Endothelial cell (in vitro differentiated cells): ENCODE measurements around the gene RERE. TPM values are rescaled to one million over a fixed set of nuclear protein-coding genes. Genes with fewer than 3 reads are reported as not detected.

ENCODE experiments used
- DNase-seq: peaks from one replicate; pipeline ENCODE4 v3.0.0; 2021; ENCODE audit warnings: low spot score
- H3K27ac Mint-ChIP-seq: one replicate; pipeline ENCODE4 v1.8.0; 2021; ENCODE audit warnings: mixed read lengths, inconsistent platforms; ENCODE audit not compliant: unreplicated experiment
- H3K27me3 Mint-ChIP-seq: one replicate; pipeline ENCODE4 v1.8.0; 2021; ENCODE audit warnings: mild to moderate bottlenecking, moderate library complexity, mixed read lengths, inconsistent platforms; ENCODE audit not compliant: unreplicated experiment
- H3K36me3 Mint-ChIP-seq: one replicate; pipeline ENCODE4 v1.8.0; 2021; ENCODE audit warnings: mild to moderate bottlenecking, low read depth, mixed read lengths, inconsistent platforms; ENCODE audit not compliant: unreplicated experiment
- H3K4me1 Mint-ChIP-seq: one replicate; pipeline ENCODE4 v1.8.0; 2021; ENCODE audit warnings: mild to moderate bottlenecking, mixed read lengths, inconsistent platforms; ENCODE audit not compliant: unreplicated experiment
- H3K4me3 Mint-ChIP-seq: one replicate; pipeline ENCODE4 v1.8.0; 2021; ENCODE audit warnings: mild to moderate bottlenecking, mixed read lengths, inconsistent platforms; ENCODE audit not compliant: unreplicated experiment
- H3K9me3 Mint-ChIP-seq: one replicate; pipeline ENCODE4 v1.8.0; 2021; ENCODE audit warnings: mixed read lengths, inconsistent platforms; ENCODE audit not compliant: unreplicated experiment
- CTCF ChIP-seq: fragments of 200-600 bp; sonication (generic); IDR thresholded peaks from one replicate; pipeline ENCODE4 v1.5.0; 2021; ENCODE audit warnings: antibody characterized with exemption; ENCODE audit not compliant: unreplicated experiment
- total RNA-seq: library from RNA; stranded (reverse); fragmentation: NEBNext Ultra II Directional; extraction: Animal tissue kit (Norgen Biotek cat#: 25700); gene quantifications from one replicate; pipeline ENCODE4 v1.2.1, GENCODE V29; 2021; ENCODE audit not compliant: unreplicated experiment

The RERE gene
- total RNA-seq, 1 donor from 2014 or later = 115 TPM

GRCh38 chr1:8807004-8807403 lies 10.4 kb downstream of the RERE start:
- H3K4me1 Mint-ChIP-seq = peaks cover 6% of the 10 kb centered on the region
- no peaks in the 10 kb centered on the region for H3K9me3 Mint-ChIP-seq
- H3K27ac Mint-ChIP-seq = no peak overlapping the region
- no peak for TF ChIP-seq CTCF
- H3K27me3 Mint-ChIP-seq = peaks cover 3% of the 10 kb centered on the region
- no peak overlapping the region for H3K4me3 Mint-ChIP-seq
- DNase-seq = no peak
- H3K36me3 Mint-ChIP-seq = no peaks in the 10 kb centered on the region

GRCh38 chr1:8800416-8800815 lies 17.0 kb downstream of the RERE start:
- H3K4me3 Mint-ChIP-seq = no peak overlapping the region
- no peaks in the 10 kb centered on the region for H3K36me3 Mint-ChIP-seq
- DNase-seq = no peak
- H3K27ac Mint-ChIP-seq = no peak overlapping the region
- no peaks in the 10 kb centered on the region for H3K9me3 Mint-ChIP-seq
- TF ChIP-seq CTCF = no peak
- H3K4me1 Mint-ChIP-seq = peaks cover 17% of the 10 kb centered on the region
- H3K27me3 Mint-ChIP-seq = no peaks in the 10 kb centered on the region

DNA sequence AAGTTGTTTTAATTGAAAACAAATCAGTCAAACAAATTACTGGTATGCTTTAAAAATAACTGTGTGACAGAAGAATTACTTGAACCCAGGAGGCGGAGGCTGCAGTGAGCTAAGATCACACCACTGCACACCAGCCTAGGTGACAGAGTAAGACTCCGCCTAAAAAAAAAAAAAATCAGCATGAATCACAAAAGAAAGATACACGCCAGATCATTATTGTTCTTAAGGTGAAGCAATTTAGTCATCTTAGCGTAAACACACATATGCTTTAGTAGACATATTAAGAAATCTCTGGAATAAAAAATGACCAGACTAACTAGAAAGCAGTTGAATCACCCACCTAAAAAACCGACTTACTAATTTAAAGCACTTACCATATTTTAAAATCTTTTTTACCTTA lies 20.2 kb downstream of the RERE start:
- H3K27ac Mint-ChIP-seq = no peak overlapping the region
- TF ChIP-seq CTCF = no peak
- DNase-seq = no peak
- peaks cover 11% of the 10 kb centered on the region for H3K4me1 Mint-ChIP-seq
- H3K27me3 Mint-ChIP-seq = no peaks in the 10 kb centered on the region
- no peak overlapping the region for H3K4me3 Mint-ChIP-seq
- no peaks in the 10 kb centered on the region for H3K36me3 Mint-ChIP-seq
- H3K9me3 Mint-ChIP-seq = no peaks in the 10 kb centered on the region

DNA sequence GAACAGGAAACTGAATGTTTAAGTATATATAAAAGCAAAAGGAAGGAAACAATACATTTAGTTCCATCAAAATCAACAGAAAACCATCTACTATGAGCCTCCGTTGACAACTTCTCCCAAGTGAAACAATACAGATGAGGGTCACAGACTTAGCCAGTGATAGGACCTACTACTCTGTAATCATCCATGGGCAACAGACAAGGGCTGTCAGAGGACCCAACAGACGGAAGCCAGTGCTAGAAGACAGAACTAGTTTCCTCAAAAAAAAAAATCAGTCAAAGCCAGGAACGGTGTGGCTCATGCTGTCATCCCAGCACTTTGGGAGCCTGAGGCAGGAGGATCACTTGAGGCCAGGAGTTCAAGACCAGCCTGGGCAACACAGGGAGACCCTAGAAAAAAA lies 20.6 kb downstream of the RERE start:
- H3K27ac Mint-ChIP-seq = no peak overlapping the region
- no peak for DNase-seq
- no peak overlapping the region for H3K4me3 Mint-ChIP-seq
- no peaks in the 10 kb centered on the region for H3K9me3 Mint-ChIP-seq
- no peaks in the 10 kb centered on the region for H3K27me3 Mint-ChIP-seq
- peaks cover 11% of the 10 kb centered on the region for H3K4me1 Mint-ChIP-seq
- H3K36me3 Mint-ChIP-seq = peaks cover 1% of the 10 kb centered on the region
- TF ChIP-seq CTCF = no peak

GRCh38 chr1:8794605-8795004 lies 22.8 kb downstream of the RERE start:
- peaks cover 2% of the 10 kb centered on the region for H3K27me3 Mint-ChIP-seq
- no peak for TF ChIP-seq CTCF
- H3K27ac Mint-ChIP-seq = no peak overlapping the region
- peaks cover 17% of the 10 kb centered on the region for H3K4me1 Mint-ChIP-seq
- no peak overlapping the region for H3K4me3 Mint-ChIP-seq
- peaks cover 2% of the 10 kb centered on the region for H3K36me3 Mint-ChIP-seq
- DNase-seq = no peak
- no peaks in the 10 kb centered on the region for H3K9me3 Mint-ChIP-seq
